Measurements from ENCODE around the gene ELK1. TPM values are rescaled to one million over a fixed set of nuclear protein-coding genes. Genes with fewer than 3 reads are reported as not detected.

Gene ELK1
- total RNA-seq, 2 donors from 2014 or later = 30.8 to 37.0 TPM

DNA sequence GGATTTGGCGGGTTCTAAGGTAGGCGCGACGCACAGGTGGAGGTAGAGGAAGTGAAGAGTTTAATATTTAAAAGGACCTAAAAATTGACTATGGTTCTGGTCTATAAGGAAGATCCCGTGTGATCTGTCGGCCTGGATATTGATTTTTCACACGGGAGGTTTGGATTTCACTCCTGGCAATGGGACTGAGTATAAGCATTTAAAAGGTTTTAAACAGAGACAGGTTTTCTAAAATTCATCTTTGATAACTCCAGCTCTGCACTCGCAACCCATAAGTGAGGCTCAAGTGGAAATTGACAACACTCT is 9.0 kb upstream of the ELK1 start:
- H3K4me3 ChIP-seq (ENCODE audit: low read length) = peak overlapping the region; percentile 89
- peak overlapping the region; percentile 99 for H3K27ac Mint-ChIP-seq
- no peak overlapping the region for H3K9ac ChIP-seq (ENCODE audit: extremely low read depth, low read length, poor library complexity, severe bottlenecking)

DNA sequence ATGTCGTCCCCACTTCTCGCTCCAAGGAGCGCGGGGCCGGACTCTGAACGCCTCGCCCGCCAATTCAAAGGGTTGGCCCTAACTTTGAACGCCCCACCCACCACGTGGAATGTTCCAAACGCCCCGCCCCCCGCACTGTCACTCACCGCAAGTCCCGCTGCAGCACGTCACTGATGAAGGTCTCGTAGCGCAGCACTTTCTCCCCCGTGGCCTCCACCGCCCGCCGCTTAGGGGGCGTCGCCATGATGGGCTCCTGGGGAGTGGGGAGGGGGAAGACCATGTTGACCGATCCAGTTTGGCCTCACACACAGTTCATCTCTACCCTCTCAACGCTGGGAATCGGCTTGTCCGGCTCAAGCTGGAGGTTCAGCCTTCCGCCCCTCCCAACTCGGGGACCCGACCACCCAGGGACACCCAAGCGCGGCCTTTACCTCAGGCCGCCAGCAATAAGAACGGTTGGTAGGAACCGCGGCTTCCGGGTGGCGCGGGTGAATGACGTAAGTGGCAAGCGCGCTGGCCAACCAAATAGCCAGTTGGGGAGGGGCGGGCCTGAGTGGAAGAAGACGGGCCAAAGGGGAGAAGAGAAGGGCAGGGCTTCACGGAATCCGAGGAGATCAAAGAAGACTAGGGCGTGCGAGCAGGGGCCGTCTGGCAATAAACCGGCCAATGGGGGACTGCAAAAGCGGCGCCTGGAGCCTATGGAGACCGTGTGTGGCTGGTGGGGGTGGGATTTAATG is 8.5 kb upstream of the ELK1 start, which contains the start of gene UXT:
Gene UXT (minus strand): TSS at position 497 of the 737 bp plus-strand sequence. CDS start 253 bp downstream, at position 244.
- 0% methylated on average over 48 of the region's 54 CpGs; no CpG with 5 or more reads in 1 of the 2 experiments for WGBS, 2 experiments (ENCODE audit: insufficient coverage in 1 of 2, insufficient read length in 1 of 2)
- H3K9me3 ChIP-seq (ENCODE audit: control insufficient read depth, low read length) = no peaks in the 10 kb centered on the region

More for the DNA sequence above, 9.0 kb upstream of the ELK1 start:
- no peak for TF ChIP-seq CTCF (conservative IDR thresholded peaks at IDR 0.05)
- 47 to 78% methylated on average over 4 to 8 of the region's 8 CpGs for WGBS, 2 experiments (ENCODE audit: insufficient coverage in 1 of 2, insufficient read length in 1 of 2)
- peak overlapping the region; percentile 83 for H3K4me3 Mint-ChIP-seq
- no peaks in the 10 kb centered on the region for H3K4me1 Mint-ChIP-seq
- H3K27me3 Mint-ChIP-seq (ENCODE audit: insufficient read depth) = peaks cover 3% of the 10 kb centered on the region
- Histone ChIP-seq H3K9me3 (ENCODE audit: control insufficient read depth, low read length) (no peaks in the 10 kb centered on the region), H3K27me3 (ENCODE audit: control insufficient read depth, insufficient read depth, low read length, poor library complexity, severe bottlenecking) (no peaks in the 10 kb centered on the region), H3K4me1 (ENCODE audit: control insufficient read depth, insufficient read depth, low read length) (no peaks in the 10 kb centered on the region), H3K36me3 (ENCODE audit: control insufficient read depth, insufficient read depth, low read length) (peaks cover 24% of the 10 kb centered on the region), H3K27ac (ENCODE audit: low read depth, low read length) (peak overlapping the region; percentile 97)
- no peak for DNase-seq
- peaks cover 63% of the 10 kb centered on the region for H3K9me3 Mint-ChIP-seq
- peaks cover 18% of the 10 kb centered on the region for H3K36me3 Mint-ChIP-seq (ENCODE audit: low read depth)

DNA sequence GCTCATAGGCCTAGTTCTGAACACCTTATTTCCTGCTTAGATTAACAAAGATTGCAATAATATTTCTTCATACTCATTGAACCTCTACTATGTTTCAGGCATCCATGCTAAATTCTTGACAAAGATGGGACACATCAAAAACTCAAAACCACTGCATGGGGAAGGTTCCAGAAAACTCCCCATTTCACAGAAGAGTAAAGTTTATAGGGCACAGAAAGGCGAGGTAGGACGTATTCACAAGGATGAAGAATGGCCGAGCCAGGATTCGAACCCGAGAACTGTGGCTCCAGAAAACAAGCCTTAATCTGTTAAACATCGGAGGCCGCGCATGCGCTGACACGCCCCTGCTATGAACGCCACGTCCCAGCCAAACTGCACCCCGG is 7.9 kb upstream of the ELK1 start:
- H3K27ac Mint-ChIP-seq = peak overlapping the region; percentile 99
- Histone ChIP-seq H3K9me3 (ENCODE audit: control insufficient read depth, low read length) (no peaks in the 10 kb centered on the region), H3K27ac (ENCODE audit: low read depth, low read length) (peak overlapping the region; percentile 97), H3K27me3 (ENCODE audit: control insufficient read depth, insufficient read depth, low read length, poor library complexity, severe bottlenecking) (no peaks in the 10 kb centered on the region), H3K9ac (ENCODE audit: extremely low read depth, low read length, poor library complexity, severe bottlenecking) (peak overlapping the region; percentile 65), H3K4me1 (ENCODE audit: control insufficient read depth, insufficient read depth, low read length) (no peaks in the 10 kb centered on the region), H3K4me3 (ENCODE audit: low read length) (peak overlapping the region; percentile 89), H3K36me3 (ENCODE audit: control insufficient read depth, insufficient read depth, low read length) (peaks cover 31% of the 10 kb centered on the region)
- no peak for TF ChIP-seq CTCF (conservative IDR thresholded peaks at IDR 0.05)
- no peak for DNase-seq
- WGBS, 2 experiments (ENCODE audit: insufficient coverage in 1 of 2, insufficient read length in 1 of 2) = 2% methylated on average over 13 of the region's 13 CpGs; no CpG with 5 or more reads in 1 of the 2 experiments
- H3K27me3 Mint-ChIP-seq (ENCODE audit: insufficient read depth) = peaks cover 3% of the 10 kb centered on the region
- H3K9me3 Mint-ChIP-seq = peaks cover 71% of the 10 kb centered on the region
- peaks cover 24% of the 10 kb centered on the region for H3K36me3 Mint-ChIP-seq (ENCODE audit: low read depth)
- peak overlapping the region; percentile 83 for H3K4me3 Mint-ChIP-seq
- H3K4me1 Mint-ChIP-seq = no peaks in the 10 kb centered on the region

More for the DNA sequence above, 8.5 kb upstream of the ELK1 start, which contains the start of gene UXT:
- peaks cover 26% of the 10 kb centered on the region for H3K36me3 ChIP-seq (ENCODE audit: control insufficient read depth, insufficient read depth, low read length)
- H3K4me3 ChIP-seq (ENCODE audit: low read length) = peak within 1 kb of the TSS; percentile 89
- Mint-ChIP-seq H3K27ac (peak within 1 kb of the TSS; percentile 99), H3K36me3 (ENCODE audit: low read depth) (peaks cover 19% of the 10 kb centered on the region), H3K4me1 (no peaks in the 10 kb centered on the region), H3K9me3 (peaks cover 66% of the 10 kb centered on the region), H3K4me3 (peak within 1 kb of the TSS; percentile 83), H3K27me3 (ENCODE audit: insufficient read depth) (peaks cover 3% of the 10 kb centered on the region)
- H3K27ac ChIP-seq (ENCODE audit: low read depth, low read length) = peak within 1 kb of the TSS; percentile 97
- no peaks in the 10 kb centered on the region for H3K4me1 ChIP-seq (ENCODE audit: control insufficient read depth, insufficient read depth, low read length)
- TF ChIP-seq CTCF (conservative IDR thresholded peaks at IDR 0.05) = no peak
- peak; percentile 96 for DNase-seq
- H3K27me3 ChIP-seq (ENCODE audit: control insufficient read depth, insufficient read depth, low read length, poor library complexity, severe bottlenecking) = no peaks in the 10 kb centered on the region
- H3K9ac ChIP-seq (ENCODE audit: extremely low read depth, low read length, poor library complexity, severe bottlenecking) = peak within 1 kb of the TSS; percentile 89

Measured in endodermal cell (in vitro differentiated cells).